HG03095 (cell line): ENCODE results near the gene AVPR2.

Experiments used
- ATAC-seq: cut with Tn5 transposase; IDR thresholded peaks from one replicate; pipeline ENCODE4 v1.9.1; 2021; ENCODE audit warnings: moderate library complexity; ENCODE audit not compliant: unreplicated experiment

AVPR2 gene

DNA sequence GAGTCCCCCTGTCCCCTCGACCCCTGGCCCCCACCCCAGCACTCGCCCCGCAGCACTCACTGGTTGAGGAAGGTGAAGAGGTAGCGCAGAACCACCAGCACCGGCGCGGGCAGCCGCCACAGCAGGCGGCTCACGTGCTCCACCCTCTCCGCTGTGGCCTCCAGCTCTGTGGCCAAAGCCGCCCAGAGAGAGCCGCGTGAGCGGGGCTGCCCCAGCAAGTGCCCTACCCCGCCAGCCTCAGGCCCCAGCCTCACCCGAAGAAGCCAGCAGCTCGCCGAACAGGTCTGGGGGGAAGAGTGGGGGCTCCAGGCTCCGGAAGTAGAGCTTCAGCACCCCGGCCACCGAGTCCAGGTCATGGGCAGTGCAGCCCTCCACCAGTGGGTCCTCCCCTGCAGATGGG lies 6.0 kb downstream of the AVPR2 start:
- ATAC-seq: no peak

- no peak for ATAC-seq
These were observed 7.3 kb downstream of the AVPR2 start for GRCh38 chrX:153911798-153912197.

- ATAC-seq: no peak
These were observed 8.7 kb downstream of the AVPR2 start for GRCh38 chrX:153913211-153913610.

GRCh38 chrX:153913701-153914100 lies 9.2 kb downstream of the AVPR2 start:
- no peak for ATAC-seq

- ATAC-seq: no peak
These were observed 13.4 kb downstream of the AVPR2 start for GRCh38 chrX:153917869-153918268.

DNA sequence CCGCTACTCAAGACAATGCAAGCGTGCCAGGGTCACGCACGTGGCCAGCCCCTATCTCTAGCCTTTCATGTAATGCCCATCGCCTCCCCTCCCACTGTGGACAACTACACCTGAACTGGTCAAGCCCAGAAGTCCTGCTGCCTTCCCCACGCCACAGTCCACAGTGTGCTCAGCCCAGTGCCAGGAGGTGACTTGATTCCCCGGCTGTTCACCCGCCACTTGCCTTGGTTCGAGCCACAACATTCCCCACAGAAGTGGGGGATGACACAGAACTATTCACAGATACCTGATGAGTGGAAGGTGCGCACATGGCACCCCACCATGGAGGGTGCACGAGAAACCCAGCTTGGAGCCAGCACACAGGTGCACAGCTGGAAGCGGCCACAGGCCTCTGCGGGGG lies 14.8 kb downstream of the AVPR2 start:
- no peak for ATAC-seq

DNA sequence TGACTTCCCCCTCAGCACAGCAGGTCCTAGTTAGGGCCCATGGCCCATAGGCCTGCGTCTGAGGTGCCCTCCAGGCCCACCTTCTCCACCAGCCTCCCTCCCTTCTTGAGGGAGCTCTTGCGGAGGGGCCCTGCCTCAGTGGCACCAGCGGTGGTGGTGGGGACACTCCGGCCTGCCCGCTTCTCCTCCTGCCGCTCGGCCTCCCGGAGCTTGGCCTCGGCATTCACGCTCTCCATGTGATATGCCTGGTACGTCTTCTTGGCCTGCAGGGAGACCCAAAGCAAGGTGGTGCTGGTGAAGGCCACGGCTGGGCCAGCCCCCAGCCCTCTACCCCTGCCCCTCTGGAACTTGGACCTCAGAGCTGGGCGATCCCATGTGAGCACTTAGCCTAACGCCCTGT lies 16.1 kb downstream of the AVPR2 start:
- ATAC-seq: no peak

DNA sequence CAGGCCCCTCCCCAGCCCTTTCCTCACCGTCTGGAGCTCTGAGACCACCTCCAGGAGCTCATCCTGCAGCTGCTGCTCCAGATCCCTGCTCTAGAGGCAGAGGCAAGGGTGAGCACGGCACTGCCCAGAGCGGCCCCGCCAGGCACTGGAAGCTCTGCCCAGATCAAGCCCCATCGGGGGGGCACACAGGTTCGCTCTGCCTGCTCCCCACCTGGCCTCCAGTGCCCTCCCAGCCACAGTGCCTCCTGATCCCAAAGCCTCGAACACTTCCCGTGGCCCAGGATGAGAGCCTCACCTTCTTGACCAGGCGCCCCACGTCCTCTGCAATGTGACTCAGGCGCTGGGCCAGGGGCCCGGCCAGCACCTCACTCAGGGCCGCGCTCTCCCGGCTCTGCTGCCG lies 16.6 kb downstream of the AVPR2 start:
- no peak for ATAC-seq

GRCh38 chrX:153921511-153922446 lies 17.3 kb downstream of the AVPR2 start:
- ATAC-seq: no peak

- no peak for ATAC-seq
These were observed 18.7 kb downstream of the AVPR2 start for GRCh38 chrX:153922932-153923857.

GRCh38 chrX:153924149-153924861 lies 19.8 kb downstream of the AVPR2 start:
- ATAC-seq: no peak

DNA sequence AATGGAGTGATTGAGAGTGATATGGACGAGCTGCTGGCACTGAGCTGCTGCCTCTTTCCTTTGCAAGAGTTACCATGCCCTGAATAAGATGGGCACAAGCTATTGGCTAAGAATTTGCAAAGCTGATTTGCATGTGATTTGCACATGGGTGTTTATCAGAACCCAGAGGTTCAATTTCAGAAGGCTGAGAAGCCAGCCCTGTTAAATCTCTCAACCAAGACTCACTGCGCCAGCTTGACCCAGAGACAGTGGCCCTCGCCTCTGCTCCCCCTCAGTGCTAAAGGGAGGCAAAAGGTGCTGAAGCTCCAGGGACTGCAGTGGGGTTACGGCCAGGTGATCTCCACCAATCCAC lies 20.9 kb downstream of the AVPR2 start:
- ATAC-seq: no peak

- ATAC-seq: no peak
These were observed 21.5 kb downstream of the AVPR2 start, which contains the start of gene ARHGAP4 for GRCh38 chrX:153925739-153926551. ARHGAP4 (minus strand) TSS chrX:153926264; CDS start chrX:153926202, 62 bp downstream.

- no peak for ATAC-seq
These were observed 22.0 kb downstream of the AVPR2 start for GRCh38 chrX:153926552-153926857.

DNA sequence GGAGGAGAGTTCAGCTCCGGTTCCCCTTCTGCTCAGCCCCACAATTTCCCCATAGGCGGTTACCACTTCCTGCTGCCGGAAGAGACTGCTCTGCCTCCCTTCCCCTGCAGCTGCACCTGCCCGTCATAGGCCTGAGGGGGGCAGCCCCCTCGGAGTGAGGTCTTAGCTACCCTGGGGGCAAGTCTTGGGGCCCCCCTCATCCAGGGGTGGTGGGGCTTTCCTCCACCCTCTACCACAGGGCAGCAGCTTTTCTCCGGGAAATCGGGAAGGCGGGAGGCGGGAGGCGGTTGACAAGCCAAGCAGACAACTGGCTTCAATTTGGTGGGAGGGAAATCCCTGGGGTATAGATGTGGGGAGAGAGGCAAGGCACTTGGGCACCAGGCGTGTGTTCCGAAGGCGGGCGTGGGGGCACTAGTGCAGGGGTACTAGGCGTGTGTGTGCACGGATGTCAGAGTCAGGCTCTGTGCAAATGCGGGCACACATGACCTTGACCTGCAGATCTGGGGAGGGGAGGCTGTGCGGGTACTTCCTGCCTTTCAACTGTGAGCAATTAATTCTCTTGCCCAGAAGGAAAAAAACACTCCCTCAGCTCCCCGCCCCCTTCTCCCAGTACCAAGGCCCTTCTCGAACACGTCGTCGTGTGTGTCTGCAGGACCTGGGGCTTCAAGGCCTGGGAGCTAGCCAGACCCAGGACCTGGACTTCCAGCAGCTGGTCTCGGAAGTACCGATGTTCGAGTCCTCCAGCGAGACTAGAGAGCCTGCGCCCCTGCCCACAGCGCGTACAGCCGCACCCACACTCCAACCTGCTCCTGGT lies 22.6 kb downstream of the AVPR2 start:
- ATAC-seq: peak; percentile 37

GRCh38 chrX:153927672-153927921 lies 23.1 kb downstream of the AVPR2 start:
- ATAC-seq: no peak

GRCh38 chrX:153927922-153928760 lies 23.7 kb downstream of the AVPR2 start:
- ATAC-seq: peak; percentile 63

DNA sequence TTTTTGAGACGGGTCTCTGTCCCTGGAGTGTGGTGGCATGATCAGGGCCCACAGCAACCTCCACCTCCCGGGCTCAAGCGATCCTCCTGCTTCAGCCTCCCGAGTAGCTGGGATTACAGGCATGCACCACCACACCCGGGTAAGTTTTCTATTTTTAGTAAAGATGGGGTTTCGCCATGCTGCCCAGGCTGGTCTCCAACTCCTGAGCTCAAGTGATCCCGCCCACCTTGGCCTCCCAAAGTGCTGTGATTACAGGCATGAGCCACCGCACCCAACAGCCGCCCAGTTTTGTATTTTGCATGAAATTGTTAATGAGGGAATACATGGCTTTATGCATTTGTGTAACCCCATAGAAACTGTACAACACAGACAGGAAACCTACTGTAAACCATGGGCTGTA lies 24.4 kb downstream of the AVPR2 start:
- no peak for ATAC-seq

GRCh38 chrX:153929576-153929975 lies 25.1 kb downstream of the AVPR2 start:
- ATAC-seq: no peak
